HG03354 (cell line): ENCODE measurements around the gene HBD.
A peak's percentile ranks its signal among the peaks of the same experiment; 100 is the strongest.
"Not testable (repeated sequence)": the region's sequence is repeated elsewhere in the genome, so short reads cannot be mapped to it uniquely, and the experiment has no call there.

ENCODE experiments used
- ATAC-seq: cut with Tn5 transposase; IDR thresholded peaks from one replicate; pipeline ENCODE4 v1.9.1; 2021; ENCODE audit warnings: mild to moderate bottlenecking; ENCODE audit not compliant: unreplicated experiment, poor library complexity, severe bottlenecking

HBD gene

GRCh38 chr11:5234381-5234834, at the start of gene HBD:
Gene HBD, minus strand, starts transcription at chr11:5234483. Its CDS starts 50 bp downstream, at chr11:5234433.
- peak; percentile 85 for ATAC-seq

DNA sequence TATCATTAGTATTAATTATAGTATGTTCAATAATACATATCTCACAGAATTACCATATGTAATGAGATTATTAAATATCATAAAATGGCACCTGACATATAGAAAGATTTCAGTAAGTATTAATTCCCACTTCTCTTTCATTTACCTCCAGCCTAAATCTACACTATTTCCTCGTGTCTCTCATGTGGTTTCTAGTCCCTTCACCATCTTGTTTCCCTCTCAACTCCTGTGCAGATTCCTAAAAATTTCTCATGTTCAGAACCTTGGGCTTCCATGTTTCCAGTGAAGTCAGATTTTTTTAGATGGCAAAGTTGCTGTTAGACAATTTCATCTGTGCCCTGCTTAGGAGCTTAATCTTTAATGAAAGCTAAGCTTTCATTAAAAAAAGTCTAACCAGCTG, 49.6 kb upstream of the HBD start:
- ATAC-seq: no peak

DNA sequence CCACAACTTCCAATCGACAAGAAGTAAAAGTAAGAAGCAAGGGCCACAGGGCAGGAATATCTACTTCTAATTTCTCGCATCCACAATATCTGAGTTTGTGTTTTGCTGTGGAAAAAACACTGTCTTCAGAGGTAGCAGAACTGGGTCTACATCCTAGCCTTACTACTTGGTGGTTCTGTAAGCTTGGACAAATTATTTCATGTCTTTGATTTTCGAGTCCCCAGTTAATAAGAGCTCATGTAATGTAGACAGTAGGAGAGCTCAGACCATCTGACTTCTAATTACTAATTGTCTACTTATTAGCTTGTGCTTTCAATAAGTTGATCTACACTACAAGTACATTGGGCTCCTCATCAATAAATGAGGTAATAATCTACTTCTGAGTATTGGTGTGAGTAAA, 48.8 kb upstream of the HBD start:
- no peak for ATAC-seq

DNA sequence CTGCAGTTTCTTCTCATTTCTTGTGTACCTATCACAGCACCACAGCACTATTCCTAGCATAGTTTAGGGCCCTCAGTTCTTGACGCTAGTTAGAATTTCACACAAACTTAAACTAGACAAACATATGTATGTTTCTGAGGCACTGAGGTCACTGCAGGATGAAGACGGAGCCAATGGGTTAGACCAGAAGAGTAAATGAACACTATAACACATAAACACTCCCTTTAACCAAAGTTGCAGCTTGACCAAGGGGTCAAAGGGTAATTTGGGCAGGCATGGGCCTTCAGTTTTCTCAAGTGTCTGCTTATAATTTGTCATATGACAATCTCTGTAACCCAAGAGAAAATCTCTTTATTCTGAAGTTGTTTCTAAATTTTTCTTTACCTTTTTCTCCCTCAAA, 48.3 kb upstream of the HBD start:
- ATAC-seq: no peak

GRCh38 chr11:5281596-5281995, 47.3 kb upstream of the HBD start:
- ATAC-seq: no peak

DNA sequence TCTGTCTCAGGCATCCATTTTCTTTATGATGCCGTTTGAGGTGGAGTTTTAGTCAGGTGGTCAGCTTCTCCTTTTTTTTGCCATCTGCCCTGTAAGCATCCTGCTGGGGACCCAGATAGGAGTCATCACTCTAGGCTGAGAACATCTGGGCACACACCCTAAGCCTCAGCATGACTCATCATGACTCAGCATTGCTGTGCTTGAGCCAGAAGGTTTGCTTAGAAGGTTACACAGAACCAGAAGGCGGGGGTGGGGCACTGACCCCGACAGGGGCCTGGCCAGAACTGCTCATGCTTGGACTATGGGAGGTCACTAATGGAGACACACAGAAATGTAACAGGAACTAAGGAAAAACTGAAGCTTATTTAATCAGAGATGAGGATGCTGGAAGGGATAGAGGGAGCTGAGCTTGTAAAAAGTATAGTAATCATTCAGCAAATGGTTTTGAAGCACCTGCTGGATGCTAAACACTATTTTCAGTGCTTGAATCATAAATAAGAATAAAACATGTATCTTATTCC, 46.4 kb upstream of the HBD start:
- ATAC-seq: peak; percentile 97

GRCh38 chr11:5279471-5280090, 45.3 kb upstream of the HBD start:
- no peak for ATAC-seq

DNA sequence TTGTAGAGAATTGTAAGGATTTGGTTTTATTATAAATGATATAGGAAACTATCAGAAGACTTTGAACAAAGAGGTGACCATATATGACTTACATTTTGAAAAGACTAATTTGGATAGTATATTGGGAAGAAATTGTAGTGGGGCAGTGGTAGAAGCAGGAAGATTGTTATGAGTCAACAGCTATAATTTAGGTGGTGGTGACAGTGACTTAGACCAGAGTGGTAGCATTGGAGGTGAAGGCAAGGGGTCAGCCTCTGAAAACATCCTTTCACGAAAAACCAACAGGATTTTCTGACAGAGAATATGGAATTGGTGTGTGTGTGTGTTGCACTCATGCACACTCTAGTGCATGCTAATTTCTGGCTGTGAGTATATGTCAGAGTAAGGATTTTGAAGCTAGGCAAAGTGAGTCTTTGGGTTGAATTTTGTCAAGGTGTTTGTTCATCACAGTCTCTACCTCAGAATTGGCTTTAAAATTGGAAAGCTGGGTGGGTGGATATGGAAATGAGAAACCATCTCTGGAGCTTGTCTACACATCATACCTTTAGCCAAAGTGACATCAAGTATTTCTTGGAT, 43.6 kb upstream of the HBD start:
- no peak for ATAC-seq

DNA sequence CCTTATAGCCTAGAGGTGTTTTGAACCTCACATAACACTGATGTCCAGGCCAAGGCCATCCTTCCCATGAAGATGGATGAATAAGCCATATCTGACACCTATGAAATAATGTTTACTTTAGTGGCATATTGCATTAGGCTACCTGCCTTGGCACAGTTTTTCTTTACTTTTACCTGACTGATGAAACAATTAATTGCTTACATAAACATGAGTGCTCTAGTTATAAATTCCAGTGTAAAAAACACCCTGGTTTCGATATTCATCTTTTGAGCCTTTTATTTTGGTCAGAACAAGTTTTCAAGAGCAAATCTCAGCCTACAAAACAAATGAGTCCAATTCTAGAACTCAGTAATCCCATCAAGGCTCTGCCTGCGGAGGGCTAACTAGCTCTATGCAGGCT, 42.4 kb upstream of the HBD start:
- ATAC-seq: no peak

DNA sequence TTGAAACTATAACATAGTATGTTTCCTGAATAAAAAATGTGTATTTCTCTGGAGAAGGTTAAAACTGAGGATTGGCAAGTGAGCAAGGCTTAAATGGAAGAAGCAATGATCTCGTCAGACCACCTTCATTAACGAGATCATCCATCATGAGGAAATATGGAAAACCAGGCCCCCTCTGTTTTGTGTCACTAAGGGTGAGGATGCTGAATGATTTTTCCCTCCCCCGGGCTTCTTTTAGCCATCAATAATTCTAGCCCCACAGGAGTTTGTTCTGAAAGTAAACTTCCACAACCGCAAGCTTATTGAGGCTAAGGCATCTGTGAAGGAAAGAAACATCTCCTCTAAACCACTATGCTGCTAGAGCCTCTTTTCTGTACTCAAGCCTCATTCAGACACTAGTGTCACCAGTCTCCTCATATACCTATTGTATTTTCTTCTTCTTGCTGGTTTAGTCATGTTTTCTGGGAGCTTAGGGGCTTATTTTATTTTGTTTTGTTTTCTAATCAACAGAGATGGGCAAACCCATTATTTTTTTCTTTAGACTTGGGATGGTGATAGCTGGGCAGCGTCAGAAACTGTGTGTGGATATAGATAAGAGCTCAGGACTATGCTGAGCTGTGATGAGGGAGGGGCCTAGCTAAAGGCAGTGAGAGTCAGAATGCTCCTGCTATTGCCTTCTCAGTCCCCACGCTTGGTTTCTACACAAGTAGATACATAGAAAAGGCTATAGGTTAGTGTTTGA, 41.3 kb upstream of the HBD start:
- no peak for ATAC-seq

DNA sequence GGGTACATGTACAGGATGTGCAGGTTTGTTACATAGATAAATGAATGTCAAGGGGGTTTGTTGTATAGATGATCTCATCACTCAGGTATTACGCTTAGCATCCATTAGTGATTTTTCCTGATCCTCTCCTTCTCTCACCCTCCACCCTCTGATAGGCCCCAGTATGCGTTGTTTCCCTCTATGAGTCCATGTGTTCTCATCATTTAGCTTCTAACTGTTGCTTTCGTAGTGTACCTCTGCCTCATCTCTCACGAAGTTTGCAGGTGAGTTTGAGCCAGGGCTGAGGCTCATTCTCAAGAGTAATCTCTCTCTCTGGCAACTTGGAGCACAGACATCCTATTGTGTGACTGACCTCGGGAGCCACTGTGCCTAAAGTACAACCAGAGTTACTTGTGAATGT, 40.1 kb upstream of the HBD start:
- ATAC-seq: no peak

- no peak for ATAC-seq
These were observed 38.2 kb upstream of the HBD start for GRCh38 chr11:5272395-5273017.

DNA sequence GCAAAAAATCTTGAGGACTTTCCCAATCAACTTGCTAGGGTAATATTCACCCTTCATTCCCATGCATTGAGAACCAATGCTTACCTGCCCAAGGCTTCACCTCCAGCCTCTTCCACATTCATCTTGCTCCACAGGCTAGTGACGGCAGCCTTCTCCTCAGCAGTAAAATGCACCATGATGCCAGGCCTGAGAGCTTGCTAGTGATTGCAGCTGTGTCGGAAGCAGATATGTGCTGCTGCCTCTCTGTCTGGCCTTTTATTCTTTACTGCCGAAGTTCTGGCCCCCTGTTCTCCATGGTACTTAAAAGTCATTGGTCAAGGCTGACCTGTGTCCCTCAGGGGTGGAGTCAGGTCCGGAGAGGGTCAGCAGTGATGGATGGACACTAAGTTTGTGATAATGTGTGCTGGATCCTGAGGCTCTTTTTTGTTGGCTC, 35.4 kb upstream of the HBD start, which contains the start of gene HBE1:
Gene HBE1, minus strand, starts transcription at position 231 of the 433 bp plus-strand sequence. Its CDS starts 55 bp downstream, at position 176.
- no peak for ATAC-seq

DNA sequence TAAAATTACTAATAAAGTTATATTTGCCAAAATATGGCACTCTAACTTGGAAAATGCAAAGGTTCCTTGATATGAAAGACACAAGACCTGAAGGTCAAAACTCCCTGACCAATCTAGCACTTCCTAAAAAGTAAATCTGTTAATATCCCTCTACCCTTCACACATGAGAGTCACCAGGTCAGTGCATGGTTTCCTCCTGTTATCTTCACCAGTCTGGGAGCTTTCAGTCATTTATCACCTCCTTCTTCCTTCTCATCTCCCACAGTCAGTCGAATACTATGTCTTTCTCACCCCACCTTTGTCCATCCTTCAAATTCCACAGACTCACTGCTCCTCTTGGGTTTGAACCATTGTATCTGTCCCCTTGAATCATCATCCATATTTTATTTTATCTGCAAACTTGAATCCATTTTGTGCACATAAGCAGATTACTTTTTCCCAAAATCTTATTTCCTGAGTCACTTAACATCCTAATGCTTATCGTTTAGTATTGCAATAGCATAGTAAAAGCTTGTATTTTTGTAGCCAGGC, 32.8 kb upstream of the HBD start:
- ATAC-seq: no peak

- ATAC-seq: no peak
These were observed 32.3 kb upstream of the HBD start for GRCh38 chr11:5266609-5267008.

DNA sequence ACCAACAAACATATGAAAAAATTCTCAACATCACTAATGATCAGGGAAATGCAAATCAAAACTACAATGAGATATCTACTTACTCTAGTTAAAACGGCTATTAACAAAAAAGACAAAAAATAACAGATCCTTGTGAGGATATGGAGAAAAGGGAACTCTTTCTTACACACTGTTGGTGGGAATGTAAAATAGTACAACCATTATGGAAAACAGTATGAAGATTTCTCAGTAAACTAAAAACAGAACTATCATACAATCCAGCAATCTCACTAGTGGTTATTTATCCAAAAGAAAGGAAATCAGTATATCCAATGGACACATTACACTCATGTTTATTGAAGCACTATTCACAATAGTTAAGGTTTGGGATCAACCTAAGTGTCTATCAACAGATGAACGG, 31.5 kb upstream of the HBD start:
- ATAC-seq: no peak

DNA sequence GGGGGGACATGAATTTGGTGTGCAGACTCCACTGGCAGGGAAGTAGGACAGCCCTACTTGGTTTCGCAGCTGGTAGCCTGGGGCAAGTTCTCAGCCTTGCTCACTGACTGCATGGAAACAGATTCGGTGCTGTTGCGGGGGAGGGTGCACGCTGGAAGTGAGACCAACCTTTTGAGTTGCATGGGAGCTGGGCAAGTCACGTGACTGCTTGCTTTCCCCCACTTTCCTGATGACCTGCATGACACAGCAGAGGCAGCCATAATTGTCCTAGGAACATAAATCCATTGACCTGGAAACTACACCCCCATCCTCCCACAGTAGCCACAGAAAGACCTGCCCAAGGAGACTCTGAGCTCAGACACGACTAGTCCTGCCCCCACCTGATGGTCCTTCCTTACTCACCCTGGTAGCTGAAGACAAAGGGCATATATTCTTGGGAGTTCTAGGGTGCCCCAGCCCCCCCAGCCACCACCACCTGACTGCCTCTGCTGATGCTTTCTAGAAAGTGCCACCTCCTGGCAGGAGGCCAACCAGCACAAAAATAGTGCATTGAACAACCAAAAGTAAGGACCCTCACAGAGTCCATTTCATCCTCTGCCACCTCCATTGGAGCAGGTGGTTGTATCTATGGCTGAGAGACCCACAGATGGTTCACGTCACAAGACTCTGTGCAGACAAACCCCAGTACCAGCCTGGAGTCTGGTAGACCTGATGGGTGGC, 24.4 kb upstream of the HBD start:
- ATAC-seq: no peak

DNA sequence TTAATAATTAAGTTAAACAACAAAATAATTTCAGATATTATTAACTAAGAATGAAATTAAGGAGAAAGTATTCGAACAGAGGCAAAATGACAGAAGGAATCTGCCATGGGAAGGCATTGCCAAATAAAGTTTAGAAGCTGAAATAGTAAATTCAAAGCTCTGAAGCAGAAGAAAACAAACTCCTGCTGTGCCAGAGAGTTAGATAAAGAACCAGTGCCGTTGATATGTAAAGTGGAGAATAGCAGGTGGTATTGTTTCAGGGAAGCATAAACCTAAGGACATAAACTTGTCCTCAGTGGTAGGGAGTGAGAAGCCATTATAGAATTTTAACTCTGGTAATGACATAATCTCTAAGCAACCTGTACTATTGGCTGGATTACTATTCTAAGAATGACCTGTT, 23.0 kb upstream of the HBD start:
- no peak for ATAC-seq

GRCh38 chr11:5254646-5255413, 20.5 kb upstream of the HBD start, which contains the start of gene HBG2:
Gene HBG2, minus strand, starts transcription at chr11:5254781. Its CDS starts 53 bp downstream, at chr11:5254728.
- not testable (repeated sequence) for ATAC-seq
